ENCODE measurements around the gene NLRC5. TPM values are rescaled to one million over a fixed set of nuclear protein-coding genes. Genes with fewer than 3 reads are reported as not detected.
"Not testable (repeated sequence)": the region's sequence is repeated elsewhere in the genome, so short reads cannot be mapped to it uniquely, and the experiment has no call there.

Gene NLRC5
- total RNA-seq, 1 donor from 2014 or later: 1.5 TPM

DNA sequence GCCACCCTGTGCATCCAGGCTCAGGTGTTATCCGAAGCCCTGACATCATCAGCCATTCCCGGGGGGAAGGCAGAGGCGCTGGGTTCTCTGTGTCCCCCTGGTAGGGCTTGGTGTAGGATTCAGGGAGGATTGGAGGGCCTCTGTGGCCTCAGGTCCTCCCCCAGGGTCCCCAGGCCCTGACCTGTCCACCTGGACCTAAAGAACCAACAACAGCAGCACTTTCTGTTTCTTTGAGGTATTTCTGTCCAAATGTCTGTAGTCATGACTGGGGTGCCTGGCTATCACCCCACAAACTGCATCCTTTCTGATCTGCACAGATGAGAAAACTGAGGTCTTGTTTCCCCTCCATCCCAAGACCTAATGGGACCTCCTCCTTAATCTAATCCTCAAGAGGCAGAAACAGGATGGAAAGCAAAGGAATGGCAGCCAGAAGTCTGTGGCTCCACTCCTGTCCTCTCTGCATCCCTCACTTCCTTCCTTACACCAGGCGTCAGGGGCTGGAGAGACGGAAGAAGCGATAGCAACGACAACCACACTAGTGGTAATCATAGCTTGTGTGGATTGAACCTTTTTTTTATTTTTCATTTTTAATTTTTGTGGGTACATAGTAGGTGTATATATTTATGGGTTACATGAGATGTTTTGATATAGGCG, 11.8 kb downstream of the NLRC5 start:
- H3K27ac Mint-ChIP-seq (ENCODE audit: unreplicated experiment): no peak overlapping the region
- no peaks in the 10 kb centered on the region for H3K4me1 Mint-ChIP-seq (ENCODE audit: low read depth, unreplicated experiment)
- no peak for DNase-seq
- no peaks in the 10 kb centered on the region for H3K36me3 Mint-ChIP-seq (ENCODE audit: unreplicated experiment)
- TF ChIP-seq, protein P1, sequence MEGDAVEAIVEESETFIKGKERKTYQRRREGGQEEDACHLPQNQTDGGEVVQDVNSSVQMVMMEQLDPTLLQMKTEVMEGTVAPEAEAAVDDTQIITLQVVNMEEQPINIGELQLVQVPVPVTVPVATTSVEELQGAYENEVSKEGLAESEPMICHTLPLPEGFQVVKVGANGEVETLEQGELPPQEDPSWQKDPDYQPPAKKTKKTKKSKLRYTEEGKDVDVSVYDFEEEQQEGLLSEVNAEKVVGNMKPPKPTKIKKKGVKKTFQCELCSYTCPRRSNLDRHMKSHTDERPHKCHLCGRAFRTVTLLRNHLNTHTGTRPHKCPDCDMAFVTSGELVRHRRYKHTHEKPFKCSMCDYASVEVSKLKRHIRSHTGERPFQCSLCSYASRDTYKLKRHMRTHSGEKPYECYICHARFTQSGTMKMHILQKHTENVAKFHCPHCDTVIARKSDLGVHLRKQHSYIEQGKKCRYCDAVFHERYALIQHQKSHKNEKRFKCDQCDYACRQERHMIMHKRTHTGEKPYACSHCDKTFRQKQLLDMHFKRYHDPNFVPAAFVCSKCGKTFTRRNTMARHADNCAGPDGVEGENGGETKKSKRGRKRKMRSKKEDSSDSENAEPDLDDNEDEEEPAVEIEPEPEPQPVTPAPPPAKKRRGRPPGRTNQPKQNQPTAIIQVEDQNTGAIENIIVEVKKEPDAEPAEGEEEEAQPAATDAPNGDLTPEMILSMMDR (IDR thresholded peaks at IDR 0.05; ENCODE audit: partially characterized antibody, unreplicated experiment): no peak
- no peaks in the 10 kb centered on the region for H3K27me3 Mint-ChIP-seq (ENCODE audit: unreplicated experiment)
- no peak overlapping the region for H3K4me3 Mint-ChIP-seq (ENCODE audit: unreplicated experiment)
- H3K9me3 Mint-ChIP-seq (ENCODE audit: unreplicated experiment): no peaks in the 10 kb centered on the region

DNA sequence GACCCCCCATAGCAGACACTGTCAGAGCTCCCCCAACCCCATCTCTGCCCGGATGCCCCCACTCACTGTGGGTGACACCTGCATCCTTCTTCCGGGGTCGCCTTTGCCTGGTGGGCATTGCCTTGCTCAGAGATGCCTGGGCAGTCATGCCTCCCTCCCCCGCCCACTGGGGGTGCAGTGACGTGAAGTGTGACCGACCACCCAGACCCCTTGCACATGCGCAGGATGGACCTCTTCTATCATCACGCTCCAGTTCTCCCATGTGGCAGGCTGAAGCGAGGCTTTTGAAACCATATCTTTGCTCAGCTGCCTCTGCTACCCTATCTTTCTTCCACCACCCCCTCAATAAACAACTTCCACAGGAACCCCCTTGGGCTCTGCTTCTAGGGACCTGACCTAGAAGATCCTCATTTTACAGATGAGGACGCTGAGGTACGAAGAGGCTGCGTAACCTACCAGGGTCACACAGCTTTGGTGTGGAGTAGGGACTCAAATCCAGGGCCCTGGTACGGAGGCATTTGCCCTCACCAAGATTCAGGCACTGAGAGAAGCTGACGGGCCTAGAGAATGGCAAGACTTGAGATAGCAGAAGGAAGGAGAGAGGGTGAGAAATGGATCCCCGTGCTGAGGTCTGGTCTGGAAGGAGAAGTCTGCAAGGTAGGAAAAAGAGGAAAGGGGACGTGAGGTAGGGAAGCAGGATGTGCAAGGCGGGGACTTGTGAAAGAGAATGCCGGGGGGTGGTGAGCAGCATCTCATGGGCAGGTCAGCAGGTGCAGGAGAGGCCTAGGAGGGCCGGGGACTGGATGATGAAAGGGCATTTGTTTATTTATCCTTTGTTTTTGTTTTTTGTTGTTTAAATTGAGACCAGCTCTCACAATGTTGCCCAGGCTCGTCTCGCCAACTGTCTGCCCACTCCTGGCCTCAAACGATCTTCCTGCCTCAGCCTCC, 14.4 kb downstream of the NLRC5 start:
- no peak overlapping the region for H3K4me3 Mint-ChIP-seq (ENCODE audit: unreplicated experiment)
- no peaks in the 10 kb centered on the region for H3K9me3 Mint-ChIP-seq (ENCODE audit: unreplicated experiment)
- H3K27ac Mint-ChIP-seq (ENCODE audit: unreplicated experiment): no peak overlapping the region
- DNase-seq: no peak
- TF ChIP-seq, protein P1 (IDR thresholded peaks at IDR 0.05; ENCODE audit: partially characterized antibody, unreplicated experiment): no peak
- no peaks in the 10 kb centered on the region for H3K4me1 Mint-ChIP-seq (ENCODE audit: low read depth, unreplicated experiment)
- no peaks in the 10 kb centered on the region for H3K36me3 Mint-ChIP-seq (ENCODE audit: unreplicated experiment)
- H3K27me3 Mint-ChIP-seq (ENCODE audit: unreplicated experiment): no peaks in the 10 kb centered on the region

DNA sequence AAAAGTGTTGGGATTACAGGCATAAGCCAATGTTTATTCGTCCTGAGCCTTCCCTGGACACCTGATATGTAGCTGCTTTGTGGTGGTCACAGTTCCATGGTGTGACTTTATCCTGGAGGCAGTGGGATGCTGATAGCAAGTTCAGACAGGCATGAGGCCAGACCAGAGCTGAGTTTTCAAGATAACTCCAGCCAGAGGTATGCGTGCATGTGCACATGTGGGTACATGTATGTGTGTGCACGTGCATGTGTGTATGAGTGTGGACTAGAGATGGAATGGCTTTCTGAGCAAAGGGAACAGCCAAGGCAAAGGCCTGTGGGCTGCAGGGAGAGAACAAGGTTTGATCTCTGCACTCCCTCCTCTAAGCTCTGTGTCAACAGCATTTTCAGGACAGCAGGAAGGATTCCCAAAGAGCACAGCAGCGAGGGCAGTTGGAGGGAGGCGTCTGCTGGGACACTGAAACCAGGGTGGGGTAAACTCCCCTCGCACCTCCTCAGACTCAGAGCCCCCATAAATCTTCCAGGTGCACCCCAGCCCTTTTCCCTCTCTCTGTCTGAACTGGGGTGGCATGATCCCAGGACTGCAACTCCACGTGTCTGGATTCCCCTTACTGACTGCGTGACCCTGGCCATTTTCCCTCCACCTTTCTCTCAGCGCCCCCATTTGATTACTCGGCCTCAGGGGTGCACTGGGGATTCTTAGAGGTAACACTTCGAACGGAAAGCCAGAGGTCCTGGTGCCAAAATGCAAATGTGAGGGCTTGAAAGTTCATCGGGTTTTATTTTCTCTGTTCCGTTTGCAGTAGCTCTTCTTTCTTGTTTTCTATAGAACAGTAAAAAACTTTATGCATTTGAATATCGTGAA, 15.3 kb downstream of the NLRC5 start:
- no peak for DNase-seq
- no peaks in the 10 kb centered on the region for H3K27me3 Mint-ChIP-seq (ENCODE audit: unreplicated experiment)
- no peaks in the 10 kb centered on the region for H3K36me3 Mint-ChIP-seq (ENCODE audit: unreplicated experiment)
- H3K9me3 Mint-ChIP-seq (ENCODE audit: unreplicated experiment): peaks cover 2% of the 10 kb centered on the region
- H3K4me1 Mint-ChIP-seq (ENCODE audit: low read depth, unreplicated experiment): no peaks in the 10 kb centered on the region
- TF ChIP-seq, protein P1 (IDR thresholded peaks at IDR 0.05; ENCODE audit: partially characterized antibody, unreplicated experiment): no peak
- H3K4me3 Mint-ChIP-seq (ENCODE audit: unreplicated experiment): no peak overlapping the region
- H3K27ac Mint-ChIP-seq (ENCODE audit: unreplicated experiment): no peak overlapping the region

DNA sequence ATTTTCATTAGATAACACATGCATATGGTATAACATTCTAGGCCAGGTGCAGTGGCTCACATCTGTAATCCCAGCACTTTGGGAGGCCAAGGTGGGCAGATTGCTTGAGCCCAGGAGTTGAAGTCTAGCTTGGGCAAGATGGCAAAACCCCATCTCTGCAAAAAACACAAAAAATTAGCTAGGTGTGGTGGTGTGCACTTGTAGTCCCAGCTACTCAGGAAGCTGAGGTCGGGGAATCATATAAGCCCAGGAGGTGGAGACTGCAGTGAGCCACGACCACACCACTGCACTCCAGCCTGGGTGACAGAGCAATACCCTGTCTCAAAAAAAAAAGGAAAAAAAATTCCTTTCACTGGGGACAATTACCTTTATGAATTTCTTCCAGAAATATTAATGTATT, 16.2 kb downstream of the NLRC5 start:
- H3K9me3 Mint-ChIP-seq (ENCODE audit: unreplicated experiment); H3K27me3 Mint-ChIP-seq (ENCODE audit: unreplicated experiment); H3K27ac Mint-ChIP-seq (ENCODE audit: unreplicated experiment); H3K36me3 Mint-ChIP-seq (ENCODE audit: unreplicated experiment); H3K4me3 Mint-ChIP-seq (ENCODE audit: unreplicated experiment); DNase-seq; H3K4me1 Mint-ChIP-seq (ENCODE audit: low read depth, unreplicated experiment): not testable (repeated sequence)

DNA sequence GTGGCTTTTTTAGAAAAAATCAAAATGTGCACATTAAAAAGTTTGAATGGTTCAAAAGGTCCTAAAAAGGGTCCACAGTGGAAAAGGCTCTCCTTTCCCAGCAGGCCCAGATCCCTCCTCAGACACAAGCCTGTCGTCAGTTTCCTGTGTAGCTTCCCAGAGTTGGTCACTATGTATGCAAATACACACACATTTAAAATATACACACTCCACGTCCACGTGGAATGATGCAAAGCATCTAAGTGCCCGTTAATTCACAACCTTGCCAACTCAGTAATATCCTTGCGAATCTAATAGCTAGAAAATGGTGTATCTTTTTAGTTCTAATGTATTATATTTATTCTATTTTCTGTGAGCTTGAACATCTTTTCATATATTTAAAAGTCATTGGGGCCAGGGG, 17.7 kb downstream of the NLRC5 start:
- peaks cover 2% of the 10 kb centered on the region for H3K9me3 Mint-ChIP-seq (ENCODE audit: unreplicated experiment)
- no peaks in the 10 kb centered on the region for H3K27me3 Mint-ChIP-seq (ENCODE audit: unreplicated experiment)
- no peak overlapping the region for H3K4me3 Mint-ChIP-seq (ENCODE audit: unreplicated experiment)
- H3K27ac Mint-ChIP-seq (ENCODE audit: unreplicated experiment): no peak overlapping the region
- no peaks in the 10 kb centered on the region for H3K36me3 Mint-ChIP-seq (ENCODE audit: unreplicated experiment)
- DNase-seq: no peak
- TF ChIP-seq, protein P1 (IDR thresholded peaks at IDR 0.05; ENCODE audit: partially characterized antibody, unreplicated experiment): no peak
- H3K4me1 Mint-ChIP-seq (ENCODE audit: low read depth, unreplicated experiment): no peaks in the 10 kb centered on the region
